WERI-Rb-1 (cell line): ENCODE results near the gene ENO1.

Experiments used
- DNase-seq: peaks from one replicate; pipeline ENCODE4 v3.0.0-alpha.2; 2020
- H3K27ac ChIP-seq: fragments of 250-450 bp; sonication (Bioruptor Pico); 2 replicates; pipeline ENCODE4 v1.5.1; 2020; ENCODE audit warnings: mild to moderate bottlenecking, moderate library complexity
- H3K27me3 ChIP-seq: fragments of 250-450 bp; sonication (Bioruptor Pico); 2 replicates; pipeline ENCODE4 v1.5.1; 2021; ENCODE audit warnings: mild to moderate bottlenecking, low read depth, moderate library complexity; ENCODE audit not compliant: insufficient read depth, severe bottlenecking
- H3K36me3 ChIP-seq: fragments of 250-450 bp; sonication (Bioruptor Pico); 2 replicates; pipeline ENCODE4 v1.5.1; 2020; ENCODE audit warnings: mild to moderate bottlenecking, moderate library complexity
- H3K4me3 ChIP-seq: 2 replicates; pipeline ENCODE4 v1.5.1; 2011; ENCODE audit warnings: low read depth, mild to moderate bottlenecking, control low read depth, low read length
- H3K9me3 ChIP-seq: fragments of 250-450 bp; sonication (Bioruptor Pico); 2 replicates; pipeline ENCODE4 v1.5.1; 2021; ENCODE audit warnings: mild to moderate bottlenecking, moderate library complexity; ENCODE audit not compliant: severe bottlenecking
- TF ChIP-seq, protein P1 (sequence below): IDR thresholded peaks from 2 replicates; pipeline ENCODE4 v1.5.1; 2011; ENCODE audit warnings: low read depth, mild to moderate bottlenecking, control low read depth, inconsistent platforms, low read length

The ENO1 gene

GRCh38 chr1:8813016-8813763 lies 65.3 kb downstream of the ENO1 start:
- Histone ChIP-seq H3K4me3 (no peak overlapping the region), H3K27me3 (no peaks in the 10 kb centered on the region), H3K9me3 (no peaks in the 10 kb centered on the region), H3K36me3 (no peaks in the 10 kb centered on the region), H3K27ac (no peak overlapping the region)
- DNase-seq: no peak
- TF ChIP-seq, protein P1, sequence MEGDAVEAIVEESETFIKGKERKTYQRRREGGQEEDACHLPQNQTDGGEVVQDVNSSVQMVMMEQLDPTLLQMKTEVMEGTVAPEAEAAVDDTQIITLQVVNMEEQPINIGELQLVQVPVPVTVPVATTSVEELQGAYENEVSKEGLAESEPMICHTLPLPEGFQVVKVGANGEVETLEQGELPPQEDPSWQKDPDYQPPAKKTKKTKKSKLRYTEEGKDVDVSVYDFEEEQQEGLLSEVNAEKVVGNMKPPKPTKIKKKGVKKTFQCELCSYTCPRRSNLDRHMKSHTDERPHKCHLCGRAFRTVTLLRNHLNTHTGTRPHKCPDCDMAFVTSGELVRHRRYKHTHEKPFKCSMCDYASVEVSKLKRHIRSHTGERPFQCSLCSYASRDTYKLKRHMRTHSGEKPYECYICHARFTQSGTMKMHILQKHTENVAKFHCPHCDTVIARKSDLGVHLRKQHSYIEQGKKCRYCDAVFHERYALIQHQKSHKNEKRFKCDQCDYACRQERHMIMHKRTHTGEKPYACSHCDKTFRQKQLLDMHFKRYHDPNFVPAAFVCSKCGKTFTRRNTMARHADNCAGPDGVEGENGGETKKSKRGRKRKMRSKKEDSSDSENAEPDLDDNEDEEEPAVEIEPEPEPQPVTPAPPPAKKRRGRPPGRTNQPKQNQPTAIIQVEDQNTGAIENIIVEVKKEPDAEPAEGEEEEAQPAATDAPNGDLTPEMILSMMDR: no peak

- no peak for DNase-seq
- Histone ChIP-seq H3K4me3 (no peak overlapping the region), H3K9me3 (no peaks in the 10 kb centered on the region), H3K27me3 (no peaks in the 10 kb centered on the region), H3K27ac (no peak overlapping the region), H3K36me3 (no peaks in the 10 kb centered on the region)
- TF ChIP-seq, protein P1: no peak
These were observed 66.4 kb downstream of the ENO1 start for GRCh38 chr1:8812081-8812480.
